T-cell (primary cell): Measurements from ENCODE around the gene UCK1. TPM values are rescaled to one million over a fixed set of nuclear protein-coding genes. Genes with fewer than 3 reads are reported as not detected.
A peak's percentile ranks its signal among the peaks of the same experiment; 100 is the strongest.

ENCODE experiments used
- ATAC-seq, 4 experiments: fragments of 200-7000 bp in 3 of 4; fragments of 150-1000 bp in 1 of 4; cut with Tn5 transposase; replicated peaks in 1 of 4; 1 replicate in 3 of 4; 2 replicates in 1 of 4; pipeline ENCODE4 v1.10.0; 2021; ENCODE audit warnings: moderate library complexity in 3 of 4, mild to moderate bottlenecking in 2 of 4, moderate number of reproducible peaks in 1 of 4
- CTCF ChIA-PET, 2 donors: fragments of 300-600 bp; sonication (Branson Sonifier 250); formaldehyde crosslinking; loops; one replicate each; lab custom pipeline; 2022; ENCODE audit warnings: antibody characterized with exemption in 2 of 2; lab: Charles Lee
- POLR2A ChIA-PET, 2 donors: fragments of 300-600 bp; sonication (Branson Sonifier 250); formaldehyde crosslinking; loops; one replicate each; lab custom pipeline; 2022; ENCODE audit warnings: antibody characterized with exemption in 2 of 2; lab: Charles Lee
- DNase-seq, 35 experiments: peaks; one replicate each; pipeline versions ENCODE4 v3.0.0 to v3.0.0-alpha.2; 2013 to 2023
- H3K27ac ChIP-seq: one replicate; pipeline ENCODE4 v1.5.1; 2013; ENCODE audit warnings: low read length
- H3K27me3 ChIP-seq, 2 experiments: replicated peaks in 1 of 2; 1 replicate in 1 of 2; 2 replicates in 1 of 2; pipeline versions ENCODE4 v1.6.1 to v1.7.0; 2013; ENCODE audit warnings: low read length in 1 of 2, mixed read lengths in 1 of 2; ENCODE audit not compliant: control insufficient read depth in 2 of 2, insufficient read depth in 2 of 2; ENCODE audit errors: extremely low read depth in 1 of 2
- H3K36me3 ChIP-seq, 2 donors: 1 replicate in 1 of 2; 2 replicates in 1 of 2; pipeline versions ENCODE4 v1.6.1 to v1.7.0; 2013; ENCODE audit warnings: low read length in 1 of 2; ENCODE audit not compliant: control insufficient read depth in 2 of 2, insufficient read depth in 1 of 2; ENCODE audit errors: extremely low read depth in 1 of 2
- H3K4me1 ChIP-seq, 2 experiments: 1 replicate in 1 of 2; 2 replicates in 1 of 2; pipeline versions ENCODE4 v1.6.1 to v1.7.0; 2013; ENCODE audit warnings: low read length in 2 of 2, mixed read lengths in 1 of 2; ENCODE audit not compliant: insufficient read depth in 2 of 2, control insufficient read depth in 1 of 2; ENCODE audit errors: extremely low read depth in 1 of 2
- H3K4me3 ChIP-seq, 2 donors: 1 replicate in 1 of 2; 2 replicates in 1 of 2; pipeline versions ENCODE4 v1.5.1 to v1.7.0; 2013; ENCODE audit warnings: mild to moderate bottlenecking in 2 of 2, low read length in 1 of 2, moderate library complexity in 1 of 2; ENCODE audit not compliant: control insufficient read depth in 1 of 2; ENCODE audit errors: extremely low read depth in 1 of 2
- H3K9me3 ChIP-seq: 2 replicates; pipeline ENCODE4 v1.7.0; 2013
- H3K27ac Mint-ChIP-seq, 2 donors: one replicate each; pipeline ENCODE4 v1.8.0; 2020 to 2021; ENCODE audit warnings: mild to moderate bottlenecking in 2 of 2, mixed read lengths in 2 of 2
- H3K27me3 Mint-ChIP-seq, 2 donors: one replicate each; pipeline ENCODE4 v1.8.0; 2021 to 2022; ENCODE audit warnings: mixed read lengths in 2 of 2
- H3K36me3 Mint-ChIP-seq: one replicate; pipeline ENCODE4 v1.8.0; 2021; ENCODE audit warnings: mixed read lengths
- H3K4me1 Mint-ChIP-seq, 3 donors: one replicate each; pipeline ENCODE4 v1.8.0; 2020 to 2022; ENCODE audit warnings: mixed read lengths in 3 of 3, mild to moderate bottlenecking in 1 of 3
- H3K4me3 Mint-ChIP-seq, 3 donors: one replicate each; pipeline ENCODE4 v1.8.0; 2020 to 2022; ENCODE audit warnings: mild to moderate bottlenecking in 3 of 3, mixed read lengths in 3 of 3, moderate library complexity in 3 of 3
- H3K9me3 Mint-ChIP-seq, 3 donors: one replicate each; pipeline ENCODE4 v1.8.0; 2020 to 2022; ENCODE audit warnings: mixed read lengths in 3 of 3
- WGBS: methylation state at CpG from one replicate; pipeline ENCODE4 v1.1.5; 2013; ENCODE audit warnings: missing lambda C conversion rate; ENCODE audit not compliant: insufficient coverage; 5-methylcytosine and 5-hydroxymethylcytosine counted together
- total RNA-seq, 35 experiments: library from RNA in 6 of 35; stranded (reverse) in 6 of 35; fragments of 120-200 nt in 1 of 35; gene quantifications; one replicate each; pipeline versions ENCODE4 v1.2.1 to v1.2.4 and lab custom pipeline; 2013 to 2026

UCK1 gene
- total RNA-seq, 5 donors from 2014 or later (not counting 1 experiment from before 2014, with no cell fraction given): 20.0 to 34.7 (median 32.0) TPM

DNA sequence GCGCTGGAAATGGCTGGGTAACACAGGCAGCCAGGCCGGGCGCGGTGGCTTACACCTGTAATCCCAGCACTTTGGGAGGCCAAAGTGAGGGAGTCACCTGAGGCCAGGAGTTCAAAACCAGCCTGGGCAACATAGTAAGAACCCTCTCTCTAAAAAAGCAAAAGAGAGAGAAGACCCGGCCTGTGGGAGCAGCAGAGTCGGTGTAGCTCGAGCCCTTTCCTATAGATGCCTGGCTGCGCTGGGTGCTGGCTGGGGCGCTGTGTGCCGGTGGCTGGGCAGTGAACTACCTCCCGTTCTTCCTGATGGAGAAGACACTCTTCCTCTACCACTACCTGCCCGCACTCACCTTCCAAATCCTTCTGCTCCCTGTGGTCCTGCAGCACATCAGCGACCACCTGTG, 9.2 kb downstream of the UCK1 start:
- Mint-ChIP-seq H3K36me3 (peaks cover 59% of the 10 kb centered on the region), H3K4me1 (no peaks in the 10 kb centered on the region), H3K9me3 (no peaks in the 10 kb centered on the region), H3K27ac (peak overlapping the region in 1 of 2 donors; percentile 52), H3K27me3 (no peaks in the 10 kb centered on the region), H3K4me3 (no peak overlapping the region)
- Histone ChIP-seq H3K27ac (no peak overlapping the region), H3K9me3 (no peaks in the 10 kb centered on the region), H3K4me3 (no peak overlapping the region), H3K27me3 (no peaks in the 10 kb centered on the region), H3K4me1 (peaks cover 0 to 2% of the 10 kb centered on the region in 2 experiments), H3K36me3 (peaks cover 45 to 92% of the 10 kb centered on the region in 2 donors)
- DNase-seq: no peak
- ChIA-PET CTCF (no interaction called here), POLR2A (interaction anchor here in 1 of 2 donors (0.5 kb wide), 1 partner anchor 189 kb away, joined by 4 read pairs; no protein-coding TSS in a partner anchor)
- 97% methylated on average over 5 of the region's 13 CpGs for WGBS
- ATAC-seq: no peak

DNA sequence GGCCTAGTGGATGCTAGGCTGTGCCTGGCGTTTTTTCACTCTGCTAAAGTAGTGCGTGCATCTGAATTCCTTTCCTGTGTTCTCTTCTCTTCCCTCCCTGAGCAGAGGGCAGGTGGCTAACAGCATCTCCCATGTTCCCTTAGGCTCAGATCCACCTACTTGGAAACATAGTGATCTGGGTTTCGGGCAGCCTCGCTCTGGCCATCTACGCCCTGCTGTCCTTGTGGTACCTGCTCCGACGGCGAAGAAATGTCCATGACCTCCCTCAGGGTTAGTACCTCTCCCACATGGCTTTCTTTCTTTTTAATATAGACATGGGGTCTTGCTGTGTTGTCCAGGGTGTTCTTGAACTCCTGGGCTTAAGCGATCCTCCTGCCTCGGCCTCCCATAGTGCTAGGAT, 9.9 kb downstream of the UCK1 start:
- POLR2A ChIA-PET: no interaction called here
- H3K27me3 Mint-ChIP-seq: no peaks in the 10 kb centered on the region
- no peak overlapping the region for H3K4me3 Mint-ChIP-seq
- H3K4me1 Mint-ChIP-seq: no peaks in the 10 kb centered on the region
- ATAC-seq: no peak
- Histone ChIP-seq H3K27ac (no peak overlapping the region), H3K4me3 (no peak overlapping the region), H3K9me3 (no peaks in the 10 kb centered on the region), H3K27me3 (no peaks in the 10 kb centered on the region), H3K4me1 (peaks cover 0 to 2% of the 10 kb centered on the region in 2 experiments), H3K36me3 (peaks cover 51 to 93% of the 10 kb centered on the region in 2 donors)
- 100% methylated on average over 1 of the region's 10 CpGs for WGBS
- no peaks in the 10 kb centered on the region for H3K9me3 Mint-ChIP-seq
- H3K27ac Mint-ChIP-seq: no peak overlapping the region
- CTCF ChIA-PET: no interaction called here
- peaks cover 53% of the 10 kb centered on the region for H3K36me3 Mint-ChIP-seq
- no peak for DNase-seq

DNA sequence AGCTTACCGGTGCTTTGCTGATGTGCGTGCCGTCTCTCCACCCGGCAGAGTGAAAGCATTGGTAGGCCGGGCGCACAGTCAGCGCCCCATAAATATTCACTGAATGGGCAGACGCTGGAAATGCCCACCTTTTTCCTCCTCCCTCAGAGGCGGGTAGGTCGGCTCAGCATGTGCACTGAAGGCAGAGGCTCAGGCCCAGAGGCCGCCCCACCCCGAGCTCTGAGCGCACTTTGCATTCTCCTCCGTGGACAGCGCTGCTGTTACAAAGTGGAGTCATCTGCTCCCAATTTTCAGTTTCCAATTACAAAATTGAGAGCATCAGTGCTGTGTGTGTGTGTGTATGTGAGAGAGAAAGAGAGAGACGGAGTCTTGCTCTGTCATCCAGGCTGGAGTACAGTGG, 10.6 kb downstream of the UCK1 start:
- Mint-ChIP-seq H3K9me3 (no peaks in the 10 kb centered on the region), H3K27me3 (no peaks in the 10 kb centered on the region), H3K36me3 (peaks cover 51% of the 10 kb centered on the region), H3K4me1 (no peaks in the 10 kb centered on the region), H3K27ac (no peak overlapping the region), H3K4me3 (no peak overlapping the region)
- Histone ChIP-seq H3K4me3 (no peak overlapping the region), H3K27ac (no peak overlapping the region), H3K4me1 (peaks cover 0 to 2% of the 10 kb centered on the region in 2 experiments), H3K27me3 (no peaks in the 10 kb centered on the region), H3K36me3 (peaks cover 53 to 94% of the 10 kb centered on the region in 2 donors), H3K9me3 (no peaks in the 10 kb centered on the region)
- WGBS: 87% methylated on average over 12 of the region's 16 CpGs
- DNase-seq: no peak
- ATAC-seq: no peak
- ChIA-PET CTCF (no interaction called here), POLR2A (no interaction called here)

DNA sequence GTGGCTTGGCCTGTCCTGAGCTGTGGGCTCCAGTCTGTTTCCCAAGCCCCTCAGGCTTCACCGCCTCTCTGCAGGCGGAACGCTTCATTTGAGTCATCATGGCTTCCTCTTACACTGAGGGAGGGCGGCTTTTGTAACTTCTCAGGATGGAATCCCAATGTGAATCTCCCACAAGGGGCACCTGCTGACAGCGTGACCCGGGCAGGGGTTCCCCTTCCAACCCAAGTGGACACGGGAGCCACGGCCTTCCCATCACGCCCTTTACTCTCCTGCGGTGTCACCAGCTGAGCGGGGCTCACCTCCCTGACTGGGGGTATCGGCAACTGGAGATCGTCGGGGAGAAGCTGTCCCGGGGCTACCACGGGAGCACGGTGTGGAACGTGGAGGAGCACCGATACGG, 12.5 kb downstream of the UCK1 start:
- H3K36me3 ChIP-seq: peaks cover 44 to 94% of the 10 kb centered on the region in 2 donors
- POLR2A ChIA-PET: no interaction called here
- CTCF ChIA-PET: interaction anchor here in 1 of 2 donors (0.8 kb wide), 1 partner anchor 62 kb away, joined by 4 read pairs; no protein-coding TSS in a partner anchor

DNA sequence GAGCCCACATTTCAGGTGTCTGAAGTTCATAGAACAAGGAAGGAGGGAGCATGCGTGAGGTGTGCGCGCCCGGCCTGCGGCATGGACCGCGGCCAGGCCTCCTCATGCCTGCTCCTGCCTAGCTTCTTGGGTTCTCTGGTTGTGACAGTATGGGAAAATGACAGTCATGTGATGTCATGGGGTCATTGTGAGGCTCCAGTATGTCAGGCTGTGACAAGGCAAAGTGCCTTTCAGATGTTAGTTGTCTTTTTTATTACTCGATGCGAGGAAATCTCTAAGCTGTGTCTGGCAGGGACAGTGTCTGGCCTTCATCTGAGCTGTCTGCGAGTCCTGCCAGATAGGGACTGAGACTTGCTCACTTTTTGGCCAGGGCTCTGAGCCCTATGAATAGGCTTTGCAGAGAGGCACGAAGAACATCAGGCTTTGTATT, 13.3 kb downstream of the UCK1 start:
- Mint-ChIP-seq H3K36me3 (peaks cover 53% of the 10 kb centered on the region), H3K27me3 (no peaks in the 10 kb centered on the region), H3K9me3 (no peaks in the 10 kb centered on the region), H3K27ac (peak overlapping the region in 1 of 2 donors; percentile 3), H3K4me3 (no peak overlapping the region), H3K4me1 (no peaks in the 10 kb centered on the region)
- Histone ChIP-seq H3K27ac (no peak overlapping the region), H3K9me3 (no peaks in the 10 kb centered on the region), H3K4me3 (no peak overlapping the region), H3K36me3 (peaks cover 44 to 95% of the 10 kb centered on the region in 2 donors), H3K27me3 (no peaks in the 10 kb centered on the region), H3K4me1 (peaks cover 0 to 2% of the 10 kb centered on the region in 2 experiments)
- ChIA-PET CTCF (no interaction called here), POLR2A (no interaction called here)
- DNase-seq (no peak), ATAC-seq (no peak)
- 95% methylated on average over 11 of the region's 11 CpGs for WGBS

More for the DNA sequence above, 12.5 kb downstream of the UCK1 start:
- no peaks in the 10 kb centered on the region for H3K9me3 Mint-ChIP-seq
- peaks cover 0 to 2% of the 10 kb centered on the region in 2 experiments for H3K4me1 ChIP-seq
- no peaks in the 10 kb centered on the region for H3K27me3 ChIP-seq
- no peak overlapping the region for H3K27ac ChIP-seq
- 92% methylated on average over 17 of the region's 20 CpGs for WGBS
- H3K4me1 Mint-ChIP-seq: no peaks in the 10 kb centered on the region
- no peak overlapping the region for H3K4me3 Mint-ChIP-seq
- no peaks in the 10 kb centered on the region for H3K9me3 ChIP-seq
- peak overlapping the region in 1 of 2 donors; percentile 39 for H3K27ac Mint-ChIP-seq
- no peak overlapping the region for H3K4me3 ChIP-seq
- H3K27me3 Mint-ChIP-seq: no peaks in the 10 kb centered on the region
- DNase-seq (no peak), ATAC-seq (no peak)
- peaks cover 50% of the 10 kb centered on the region for H3K36me3 Mint-ChIP-seq

DNA sequence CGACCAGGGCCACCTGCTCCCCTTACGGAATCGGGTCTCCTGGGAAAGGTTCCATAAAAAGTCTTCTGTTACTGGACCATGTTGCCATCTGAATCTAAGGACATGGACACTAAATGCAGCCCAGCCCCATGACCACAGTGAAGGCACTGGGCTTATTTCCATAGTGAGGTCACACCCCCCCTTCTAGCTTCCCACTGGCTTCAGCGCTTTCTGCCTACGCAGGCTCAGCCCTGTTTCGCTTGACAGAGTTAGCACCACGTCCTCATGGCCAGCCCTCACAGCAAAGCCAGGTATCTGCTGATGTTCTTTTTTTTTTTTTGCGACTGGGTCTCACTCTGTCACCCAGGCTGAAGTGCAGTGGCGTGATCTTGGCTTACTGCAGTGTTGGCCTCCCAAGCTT, 14.1 kb downstream of the UCK1 start:
- peaks cover 0 to 2% of the 10 kb centered on the region in 2 experiments for H3K4me1 ChIP-seq
- no peaks in the 10 kb centered on the region for H3K4me1 Mint-ChIP-seq
- no peak overlapping the region for H3K4me3 ChIP-seq
- no peak overlapping the region for H3K27ac Mint-ChIP-seq
- ChIA-PET POLR2A (interaction anchor here in 1 of 2 donors (0.7 kb wide), 1 partner anchor 356 kb away, joined by 4 read pairs; no protein-coding TSS in a partner anchor), CTCF (no interaction called here)
- DNase-seq (no peak), ATAC-seq (no peak)
- H3K27me3 ChIP-seq: no peaks in the 10 kb centered on the region
- no peaks in the 10 kb centered on the region for H3K9me3 ChIP-seq
- H3K27me3 Mint-ChIP-seq: no peaks in the 10 kb centered on the region
- H3K9me3 Mint-ChIP-seq: no peaks in the 10 kb centered on the region
- no peak overlapping the region for H3K27ac ChIP-seq
- WGBS: 96% methylated on average over 7 of the region's 9 CpGs
- peaks cover 48 to 93% of the 10 kb centered on the region in 2 donors for H3K36me3 ChIP-seq
- peaks cover 51% of the 10 kb centered on the region for H3K36me3 Mint-ChIP-seq
- no peak overlapping the region for H3K4me3 Mint-ChIP-seq
